Umbilical cord (tissue), 2 donors: ENCODE measurements around the gene DDX28. TPM values are rescaled to one million over a fixed set of nuclear protein-coding genes. Genes with fewer than 3 reads are reported as not detected.
"Not testable (repeated sequence)": the region's sequence is repeated elsewhere in the genome, so short reads cannot be mapped to it uniquely, and the experiment has no call there.

Experiments
- DNase-seq: peaks from one replicate; pipeline ENCODE4 v3.0.0-alpha.2; 2015; ENCODE audit warnings: low spot score
- total RNA-seq: library from RNA; depleted of rRNA; stranded (reverse); fragments of >200 nt; gene quantifications from one replicate; pipeline ENCODE4 v1.2.3, GENCODE V29; 2014; ENCODE audit warnings: low replicate concordance; ENCODE audit not compliant: insufficient read depth

The DDX28 gene
- total RNA-seq, 1 donor from 2014 or later, result 12.3 TPM

DNA sequence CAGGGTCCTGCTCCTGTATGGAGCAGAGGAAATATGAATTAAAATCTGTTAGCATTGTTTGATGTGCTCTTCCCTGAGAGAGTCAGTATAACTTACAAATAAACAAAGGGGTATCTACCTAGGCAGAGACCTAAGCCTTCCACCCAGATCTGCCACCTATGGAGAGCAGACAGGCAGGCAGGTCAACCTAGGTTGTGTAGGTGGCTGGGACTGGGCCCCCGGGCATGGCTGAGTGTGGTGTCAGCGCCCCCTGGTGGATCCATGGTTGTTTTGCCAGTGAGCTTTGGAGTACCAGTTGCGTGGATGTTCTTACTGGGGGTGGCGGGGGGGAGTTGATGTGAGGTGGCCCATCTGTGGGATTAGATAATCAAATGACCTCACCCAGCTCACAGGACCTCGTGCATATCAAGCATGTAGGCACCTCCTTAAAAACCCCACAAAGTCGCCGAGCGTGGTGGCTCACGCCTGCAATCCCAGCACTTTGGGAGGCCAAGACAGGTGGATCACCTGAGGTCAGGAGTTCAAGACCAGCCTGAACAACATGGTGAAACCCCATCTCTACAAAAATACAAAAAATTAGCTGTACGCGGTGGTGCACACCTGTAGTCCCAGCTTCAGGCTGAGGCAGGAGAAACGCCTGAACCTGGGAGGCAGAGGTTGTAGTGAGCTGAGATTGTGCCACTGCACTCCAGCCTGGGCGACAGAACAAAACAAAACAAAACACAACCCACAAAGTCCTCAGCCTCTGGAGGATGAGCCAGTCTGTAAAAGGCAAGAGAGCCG is 17.7 kb upstream of the DDX28 start:
- peak; percentile 56 for DNase-seq

DNA sequence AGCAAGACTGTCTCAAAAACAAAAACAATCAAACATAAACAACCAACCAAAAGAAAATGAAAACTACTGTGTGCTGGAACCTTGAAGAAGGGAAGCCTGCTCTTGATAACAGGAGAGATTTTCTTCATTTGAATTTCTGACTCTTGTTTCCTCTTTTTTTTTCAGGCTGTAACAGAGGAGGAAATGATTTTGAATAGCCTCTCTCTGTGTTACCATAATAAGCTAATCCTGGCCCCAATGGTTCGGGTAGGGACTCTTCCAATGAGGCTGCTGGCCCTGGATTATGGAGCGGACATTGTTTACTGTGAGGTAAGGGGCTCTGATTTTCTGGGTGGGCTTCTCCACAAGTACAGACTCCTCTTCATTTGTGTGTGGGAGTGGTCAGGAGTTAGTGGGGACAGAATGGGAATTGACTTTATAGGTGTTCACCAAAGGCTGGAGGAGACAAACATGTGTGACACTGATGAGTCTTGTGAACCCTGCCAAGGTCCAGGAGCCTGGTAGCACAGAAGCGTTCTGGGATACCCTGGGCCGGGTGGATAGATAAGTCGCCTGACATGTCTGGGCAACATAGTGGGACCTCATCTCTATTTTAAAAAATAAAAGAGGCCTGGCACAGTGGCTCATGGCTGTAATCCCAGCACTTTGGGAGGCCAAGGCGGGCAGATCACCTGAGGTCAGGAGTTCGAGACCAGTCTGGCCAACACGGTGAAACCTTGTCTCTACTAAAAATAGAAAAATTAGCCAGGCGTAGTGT is 15.0 kb upstream of the DDX28 start:
- no peak for DNase-seq

DNA sequence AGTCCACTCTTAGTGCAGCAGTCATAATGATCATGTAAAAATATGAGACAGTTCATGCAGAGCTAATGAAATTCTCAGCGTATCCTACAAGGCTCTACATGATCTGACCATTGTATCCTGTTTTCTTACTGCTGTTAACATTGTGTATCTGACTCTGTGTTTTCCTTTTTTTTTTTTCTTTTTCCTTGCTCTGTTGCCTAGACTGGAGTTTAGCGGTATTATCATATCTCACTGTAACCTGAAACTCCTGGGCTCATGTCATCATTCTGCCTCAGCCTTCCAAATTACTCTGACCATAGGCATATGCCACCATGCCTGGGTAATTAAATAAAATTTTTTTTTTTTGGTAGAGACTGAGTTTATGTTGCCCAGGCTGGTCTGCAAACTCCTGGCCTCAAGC is 12.2 kb upstream of the DDX28 start:
- DNase-seq, result no peak

DNA sequence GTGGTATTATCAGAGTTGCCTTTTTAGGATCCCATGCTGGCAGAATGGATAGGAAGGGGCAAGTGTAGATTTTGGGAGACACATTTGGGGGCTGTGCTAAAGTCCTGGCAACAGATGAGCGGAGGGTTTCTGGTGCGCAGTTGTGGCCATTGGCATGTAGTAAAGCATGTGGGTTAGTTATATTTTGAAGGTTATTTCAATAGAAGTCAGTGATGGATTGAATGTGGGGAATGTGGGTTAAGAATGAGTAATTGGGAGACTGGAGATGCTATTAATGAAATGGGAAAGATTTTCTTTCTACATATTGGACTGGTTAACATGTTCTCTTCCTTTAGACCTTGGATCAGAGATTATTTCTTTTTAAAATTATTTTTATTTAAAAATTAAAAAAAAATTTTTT is 10.1 kb upstream of the DDX28 start:
- DNase-seq, result no peak

DNA sequence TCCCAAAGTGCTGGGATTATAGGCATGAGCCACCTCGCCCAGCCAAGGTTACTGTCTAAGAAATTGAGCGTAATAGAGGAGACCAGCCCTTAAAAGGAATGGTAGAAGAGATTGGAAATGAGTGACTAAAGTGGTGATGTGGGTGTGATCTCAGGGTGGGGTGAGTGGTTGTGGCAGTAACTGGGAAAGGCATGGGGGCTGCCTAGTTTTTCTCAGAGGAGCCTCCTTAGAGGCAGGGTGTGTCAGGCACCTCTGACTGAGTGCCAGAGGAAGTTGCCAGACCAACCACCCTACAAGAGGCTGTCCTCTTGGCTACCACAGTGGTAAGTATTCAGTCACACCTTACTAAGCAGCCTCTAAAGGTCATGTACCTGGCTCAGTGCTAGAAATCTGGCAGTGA is 8.9 kb upstream of the DDX28 start:
- no peak for DNase-seq

DNA sequence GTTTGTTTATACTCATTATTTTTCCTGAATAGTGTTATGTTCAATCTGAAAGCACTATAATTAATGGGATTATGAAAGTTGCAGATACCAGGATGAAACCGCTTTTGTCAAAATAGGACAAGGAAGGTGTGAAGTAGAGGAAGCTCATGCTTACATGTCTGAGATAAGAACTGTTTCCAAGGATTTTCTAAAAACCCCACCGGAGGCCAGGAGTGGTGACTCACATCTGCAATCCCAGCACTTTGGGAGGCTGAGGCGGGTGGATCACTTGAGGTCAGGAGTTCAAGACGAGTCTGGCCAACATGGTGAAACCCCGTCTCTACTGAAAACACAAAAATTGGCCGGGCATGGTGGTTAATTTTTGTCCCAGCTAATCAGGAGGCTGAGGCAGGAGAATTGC is 7.1 kb upstream of the DDX28 start:
- DNase-seq, result not testable (repeated sequence)

DNA sequence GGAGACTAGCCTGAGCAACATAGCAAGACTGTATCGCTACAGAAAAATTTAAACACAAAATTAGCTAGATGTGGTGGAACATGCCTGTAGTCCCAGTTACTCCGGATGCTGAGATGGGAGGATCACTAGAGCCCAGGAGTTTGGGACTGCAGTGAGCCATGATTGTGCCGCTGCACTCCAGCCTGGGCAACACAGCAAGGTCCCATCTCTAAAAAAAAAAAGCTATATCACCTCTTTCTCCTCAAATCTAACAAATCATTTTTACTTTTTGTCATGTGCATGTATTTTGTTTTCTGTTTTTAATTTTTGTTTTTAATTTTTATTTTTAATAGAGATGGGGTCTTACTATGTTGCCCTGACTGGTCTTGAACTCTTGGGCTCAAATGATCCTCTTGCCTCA is 6.0 kb upstream of the DDX28 start:
- DNase-seq, result no peak

DNA sequence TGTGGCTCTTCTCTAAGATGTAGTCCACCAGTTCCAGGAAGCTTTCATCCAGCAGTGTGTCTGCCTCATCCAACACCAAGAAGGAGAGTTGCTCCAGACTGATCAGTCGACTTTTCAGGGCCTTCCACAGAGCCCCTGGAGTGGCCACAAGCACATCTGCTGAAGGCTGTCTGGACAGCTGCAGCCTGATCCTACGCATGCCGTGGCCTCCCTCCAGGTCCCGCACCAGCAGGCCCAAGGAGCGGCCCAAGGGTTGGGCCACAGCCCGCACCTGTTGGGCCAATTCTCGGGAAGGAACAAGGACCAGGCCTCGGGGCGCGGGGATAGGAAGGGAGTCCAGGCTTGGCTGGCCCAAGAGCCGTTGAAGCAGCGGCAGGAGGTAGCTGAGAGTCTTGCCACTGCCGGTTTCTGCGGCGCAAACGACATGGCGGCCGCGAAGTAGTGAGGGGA is 729 bp downstream of the DDX28 start:
- DNase-seq, result no peak

DNA sequence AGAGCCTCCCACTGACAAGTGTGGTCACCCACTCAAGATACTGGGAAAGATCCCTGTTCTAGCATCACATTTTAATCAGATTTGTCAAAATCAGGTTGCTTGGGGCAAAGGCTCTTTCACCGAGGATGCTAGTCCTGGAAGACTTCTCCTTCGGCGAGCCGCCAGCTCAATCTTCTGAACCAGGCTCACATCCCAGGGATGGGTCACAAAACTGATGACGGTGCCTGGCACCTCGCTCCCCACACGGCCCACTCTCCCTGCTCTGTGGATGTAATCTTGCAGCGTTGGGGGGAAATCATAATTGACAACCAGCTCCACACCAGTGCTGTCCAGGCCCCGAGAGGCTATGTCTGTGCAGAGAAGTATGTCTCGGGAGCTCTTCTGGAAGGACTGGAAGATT is 1.5 kb downstream of the DDX28 start:
- DNase-seq, result no peak

DNA sequence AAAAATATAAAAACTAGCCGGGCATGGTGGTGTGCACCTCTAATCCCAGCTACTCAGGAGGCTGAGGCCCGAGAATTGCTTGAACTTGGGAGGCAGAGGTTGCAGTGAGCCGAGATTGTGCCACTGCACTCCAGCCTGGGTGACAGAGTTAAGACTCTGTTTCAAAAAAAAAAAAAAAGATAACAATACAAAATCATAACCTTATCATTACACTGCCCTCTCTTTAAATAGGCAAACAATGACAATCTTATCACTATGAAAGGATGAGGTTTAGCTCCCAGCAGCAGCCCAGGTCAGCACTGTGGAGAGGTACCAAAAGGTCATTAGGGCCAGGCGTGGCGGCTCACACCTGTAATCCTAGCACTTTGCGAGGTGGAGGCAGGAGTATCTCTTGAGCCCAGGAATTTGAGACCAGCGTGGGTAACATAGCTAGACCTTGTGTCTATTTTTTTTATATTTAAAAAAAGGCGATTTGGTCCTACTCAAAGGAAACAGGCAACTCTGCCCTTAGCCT is 3.8 kb downstream of the DDX28 start:
- DNase-seq, result no peak

DNA sequence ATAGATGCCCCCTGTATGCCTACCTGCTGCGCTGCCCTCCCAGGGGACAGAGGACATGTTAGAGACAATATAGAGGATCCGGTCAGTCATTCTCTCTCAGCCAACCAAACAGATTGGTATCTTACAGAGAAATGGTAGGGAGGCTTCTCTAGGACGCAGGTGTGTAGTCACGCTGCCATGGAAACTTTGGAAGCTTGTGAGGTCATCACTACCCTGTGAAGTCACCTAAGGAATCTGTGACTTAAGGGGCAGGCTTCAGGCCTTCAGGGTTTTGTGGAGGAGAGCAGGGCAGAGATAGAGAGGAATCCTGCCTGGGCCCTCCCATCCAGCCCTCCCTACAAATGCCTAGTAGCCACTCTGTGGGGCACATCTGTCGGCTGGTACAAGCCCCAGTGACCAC is 7.4 kb downstream of the DDX28 start, which contains the start of gene DPEP2NB:
Gene DPEP2NB (minus strand): TSS at position 231 of the 400 bp plus-strand sequence. CDS start 141 bp downstream, at position 90.
- no peak for DNase-seq

DNA sequence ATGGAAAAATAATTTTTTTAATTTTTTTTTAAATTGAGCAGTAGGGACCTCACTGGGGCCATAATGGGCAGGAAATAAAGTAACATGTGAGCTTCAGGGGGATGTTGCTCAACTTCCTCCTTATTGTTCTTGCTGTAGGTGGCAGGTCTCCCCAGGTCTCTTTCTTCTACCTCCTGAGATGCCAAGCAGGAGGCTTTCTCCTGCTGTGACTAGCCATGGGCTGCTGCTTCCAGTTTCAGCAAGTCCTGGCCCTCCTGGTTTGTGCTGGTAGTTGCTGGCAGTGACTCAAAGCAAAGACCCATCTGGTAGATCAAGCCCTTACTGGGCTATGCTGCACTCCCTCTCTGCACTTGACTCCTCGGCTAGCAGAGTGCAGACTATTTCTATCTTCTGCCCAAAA is 9.6 kb downstream of the DDX28 start:
- DNase-seq, result no peak

DNA sequence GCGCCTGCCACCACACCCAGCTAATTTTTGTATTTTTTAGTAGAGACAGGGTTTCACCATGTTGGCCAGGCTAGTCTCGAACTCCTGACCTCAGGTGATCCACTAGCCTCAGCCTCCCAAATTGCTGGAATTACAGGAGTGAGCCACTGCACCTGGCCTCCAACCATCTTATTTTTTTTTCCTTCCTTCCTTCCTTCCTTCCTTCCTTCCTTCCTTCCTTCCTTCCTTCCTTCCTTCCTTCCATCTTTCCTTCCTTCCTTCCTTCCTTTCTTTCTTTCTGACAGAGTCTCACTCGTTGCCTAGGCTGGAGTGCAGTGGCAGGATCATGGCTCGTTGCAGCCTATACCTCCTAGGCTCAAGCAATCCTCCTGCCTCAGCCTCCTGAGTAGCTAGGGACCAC is 13.2 kb downstream of the DDX28 start:
- DNase-seq, result not testable (repeated sequence)

DNA sequence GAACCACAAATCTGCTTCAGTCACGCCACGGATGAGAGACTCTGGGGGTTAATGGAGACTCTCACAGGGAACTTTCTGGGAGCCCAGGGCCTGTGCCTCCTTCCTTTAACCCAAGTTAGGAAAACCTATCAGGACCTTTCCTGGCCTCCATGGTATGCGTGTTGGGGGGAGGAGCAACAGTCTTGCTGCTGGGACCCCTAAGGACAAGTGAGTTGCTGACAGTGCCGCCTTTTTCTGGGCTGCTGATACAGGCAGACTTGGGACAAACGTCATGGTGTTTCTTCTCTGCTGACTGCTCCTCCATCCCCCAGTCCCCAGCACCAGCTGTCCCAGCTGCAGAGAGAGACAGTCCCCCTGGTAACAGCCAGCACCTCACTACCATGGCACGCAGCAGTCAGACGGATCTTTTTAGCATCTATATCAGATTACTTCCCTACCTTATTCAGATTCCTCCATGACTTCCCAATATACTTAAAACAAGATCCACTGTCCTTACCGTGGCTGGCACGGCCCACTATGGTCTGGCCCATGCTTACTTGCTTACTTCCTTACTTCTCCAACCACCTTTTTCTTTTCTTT is 13.8 kb downstream of the DDX28 start:
- no peak for DNase-seq

DNA sequence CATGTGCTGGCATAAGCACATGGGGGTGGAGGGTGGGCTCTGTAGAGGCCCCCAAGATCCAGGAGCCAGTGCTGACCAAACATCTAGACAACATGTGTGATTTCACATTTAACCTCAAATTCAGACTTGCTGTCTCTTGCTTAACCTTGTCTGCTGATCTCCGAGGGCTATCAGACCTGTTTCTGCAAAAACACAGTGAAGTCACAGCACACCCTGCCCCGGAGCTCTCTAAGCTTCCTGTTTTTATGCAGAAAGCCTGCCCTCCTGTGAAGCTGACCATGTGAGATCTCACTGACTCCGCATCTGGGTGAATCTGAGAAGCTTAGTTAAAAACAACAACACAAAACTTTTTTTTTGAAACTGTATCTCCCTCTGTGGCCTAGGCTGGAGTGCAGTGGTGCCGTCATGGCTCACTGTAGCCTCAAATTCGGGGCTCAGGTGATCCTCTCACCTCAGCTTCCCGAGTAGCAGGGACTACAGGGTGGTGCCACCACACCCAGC is 17.2 kb downstream of the DDX28 start:
- peak; percentile 67 for DNase-seq

DNA sequence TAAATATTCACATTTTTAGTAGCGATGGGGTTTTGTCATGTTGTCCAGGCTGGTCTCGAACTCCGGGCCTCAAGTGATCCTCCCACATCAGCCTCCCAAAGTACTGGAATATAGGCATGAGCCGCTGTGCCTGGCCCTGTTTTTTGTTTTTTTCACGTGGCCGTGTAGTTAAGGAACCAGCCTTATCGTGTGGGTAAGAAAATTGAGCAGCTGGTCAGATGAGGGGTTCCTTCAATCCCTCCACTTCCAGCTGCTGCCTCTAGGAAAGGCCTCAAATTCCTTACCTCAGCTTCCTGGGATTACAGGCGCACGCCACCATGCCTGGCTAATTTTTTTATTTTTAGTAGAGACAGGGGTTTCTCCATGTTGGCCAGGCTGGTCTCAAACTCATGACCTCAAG is 17.8 kb downstream of the DDX28 start:
- no peak for DNase-seq

DNA sequence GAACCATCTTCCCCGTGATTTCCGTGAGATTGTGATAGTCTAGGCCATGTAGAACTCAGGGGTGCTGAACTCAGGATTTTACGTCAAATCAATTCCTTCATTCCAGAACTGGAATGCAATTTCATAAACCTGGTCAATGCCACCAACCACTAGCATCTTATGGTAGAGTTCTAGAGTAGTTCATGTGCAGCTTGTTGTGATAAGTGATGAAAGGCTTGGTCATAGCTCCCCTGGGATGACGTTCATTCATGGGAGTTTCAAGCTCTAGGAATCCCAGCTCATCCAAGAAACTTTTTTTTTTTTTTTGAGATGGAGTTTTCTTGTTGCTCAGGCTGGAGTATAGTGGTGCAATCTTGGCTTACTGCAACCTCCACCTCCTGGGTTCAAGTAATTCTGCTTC is 20.0 kb downstream of the DDX28 start:
- no peak for DNase-seq

DNA sequence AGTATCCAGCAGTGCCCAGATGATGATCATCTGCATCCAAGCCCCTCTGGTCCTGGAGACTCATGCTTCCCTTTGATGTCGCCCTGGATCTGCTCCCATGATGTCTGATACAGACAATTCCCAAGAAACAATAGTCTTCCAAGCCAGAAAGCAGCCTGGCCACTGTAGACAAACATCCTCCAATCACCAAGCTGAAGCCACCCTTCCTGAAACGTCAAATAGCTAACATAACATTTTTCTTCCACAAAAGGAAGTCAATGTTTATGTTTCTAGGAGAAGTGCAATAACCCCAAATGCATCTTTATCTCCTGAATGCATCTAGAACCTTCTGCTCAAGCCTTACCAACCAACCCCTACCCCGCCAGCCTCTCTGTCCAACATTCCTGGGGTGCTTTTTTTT is 22.6 kb downstream of the DDX28 start:
- peak; percentile 14 for DNase-seq

DNA sequence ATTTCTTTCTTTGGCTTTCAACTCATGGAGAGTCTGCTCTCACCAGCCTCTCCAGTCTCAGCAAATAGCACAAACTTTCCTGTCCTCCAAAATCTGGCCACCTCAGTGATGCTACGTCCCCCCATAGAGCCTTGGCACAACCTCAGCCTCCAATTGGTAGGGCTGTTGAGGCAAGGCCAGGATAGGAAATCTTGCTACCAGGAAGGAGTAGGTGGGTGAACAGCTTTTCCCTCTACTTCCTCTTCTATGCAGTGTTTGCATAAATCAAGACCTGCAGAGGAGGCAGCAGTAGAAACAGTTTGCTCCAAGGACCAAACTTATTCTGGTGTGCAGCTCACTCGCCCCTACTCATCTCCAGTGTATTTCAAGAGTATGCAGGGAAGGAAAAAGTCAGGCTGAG is 23.0 kb downstream of the DDX28 start:
- no peak for DNase-seq

DNA sequence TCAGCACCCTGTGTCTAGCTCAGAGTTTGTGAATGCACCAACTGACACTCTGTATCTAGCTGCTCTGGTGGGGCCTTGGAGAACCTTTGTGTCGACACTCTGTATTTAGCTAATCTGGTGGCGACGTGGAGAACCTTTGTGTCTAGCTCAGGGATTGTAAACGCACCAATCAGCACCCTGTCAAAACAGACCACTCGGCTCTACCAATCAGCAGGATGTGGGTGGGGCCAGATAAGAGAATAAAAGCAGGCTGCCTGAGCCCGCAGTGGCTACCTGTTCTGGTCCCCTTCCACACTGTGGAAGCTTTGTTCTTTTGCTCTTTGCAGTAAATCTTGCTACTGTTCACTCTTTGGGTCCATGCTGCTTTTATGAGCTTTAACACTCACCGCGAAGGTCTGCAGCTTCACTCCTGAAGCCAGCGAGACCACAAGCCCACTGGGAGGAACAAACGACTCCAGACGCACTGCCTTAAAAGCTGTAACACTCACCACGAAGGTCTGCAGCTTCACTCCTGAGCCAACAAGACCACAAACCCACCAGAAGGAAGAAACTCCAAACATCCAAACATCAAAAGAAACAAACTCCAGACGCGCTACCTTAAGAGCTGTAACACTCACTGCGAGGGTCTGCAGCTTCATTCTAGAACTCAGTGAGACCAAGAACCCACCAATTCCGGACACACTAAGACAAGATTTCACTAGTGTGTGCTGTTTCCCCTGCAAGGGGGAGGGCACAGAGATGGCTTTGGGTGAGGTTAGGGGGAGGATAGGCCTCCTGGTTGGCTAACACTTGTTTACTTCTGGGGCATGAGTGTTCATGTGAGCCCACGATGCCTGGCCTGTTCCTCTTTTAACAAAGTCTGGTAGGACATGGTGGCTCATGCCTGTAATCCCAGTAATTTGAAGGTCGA is 24.0 kb downstream of the DDX28 start, which contains the start of gene DPEP2:
Gene DPEP2 (minus strand): TSS at position 706 of the 910 bp plus-strand sequence. CDS start 6,272 bp downstream, outside the sequence.
- DNase-seq, result not testable (repeated sequence)

DNA sequence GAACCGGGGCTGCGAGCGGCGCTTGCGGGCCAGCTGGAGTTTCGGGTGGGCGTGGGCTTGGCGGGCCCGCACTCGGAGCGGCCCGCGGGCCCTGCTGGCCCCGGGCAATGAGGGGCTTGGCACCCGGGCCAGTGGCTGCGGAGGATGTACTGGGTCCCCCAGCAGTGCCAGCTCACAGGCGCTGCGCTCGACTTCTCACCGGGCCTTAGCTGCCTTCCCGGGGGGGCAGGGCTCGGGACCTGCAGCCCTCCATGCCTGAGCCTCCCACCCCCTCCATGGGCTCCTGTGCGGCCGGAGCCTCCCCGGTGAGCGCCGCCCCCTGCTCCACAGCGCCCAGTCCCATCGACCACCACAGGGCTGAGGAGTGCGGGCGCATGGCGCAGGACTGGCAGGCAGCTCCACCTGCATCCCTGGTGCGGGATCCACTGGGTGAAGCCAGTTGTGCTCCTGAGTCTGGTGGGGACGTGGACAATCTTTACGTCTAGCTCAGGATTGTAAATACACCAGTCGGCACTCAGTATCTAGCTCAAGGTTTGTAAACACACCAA is 24.7 kb downstream of the DDX28 start:
- not testable (repeated sequence) for DNase-seq
